GM12873 (cell line): ENCODE measurements around the gene FGFBP2.

ENCODE experiments used
- CTCF ChIP-seq: IDR thresholded peaks from 2 replicates; pipeline ENCODE4 v1.5.1; 2012; ENCODE audit warnings: low read depth, mild to moderate bottlenecking, moderate library complexity, low read length, control low read depth; ENCODE audit not compliant: insufficient read depth; ENCODE audit errors: missing control alignments

Gene FGFBP2

GRCh38 chr4:15986907-15987306 lies 23.9 kb upstream of the FGFBP2 start:
- no peak for TF ChIP-seq CTCF

- TF ChIP-seq CTCF = no peak
These were observed 20.6 kb upstream of the FGFBP2 start for GRCh38 chr4:15983610-15984009.

GRCh38 chr4:15982842-15983524 lies 20.0 kb upstream of the FGFBP2 start:
- TF ChIP-seq CTCF = no peak

GRCh38 chr4:15976456-15977447 lies 13.8 kb upstream of the FGFBP2 start:
- no peak for TF ChIP-seq CTCF

GRCh38 chr4:15971068-15971801 lies 8.3 kb upstream of the FGFBP2 start:
- TF ChIP-seq CTCF = no peak

- no peak for TF ChIP-seq CTCF
These were observed 5.8 kb upstream of the FGFBP2 start for GRCh38 chr4:15968551-15969300.
